ENCODE measurements around the gene TAPT1. TPM values are rescaled to one million over a fixed set of nuclear protein-coding genes. Genes with fewer than 3 reads are reported as not detected.

Gene TAPT1
- total and polyA plus RNA-seq, 7 donors, result 6.0 to 43.8 (median 29.4) TPM

DNA sequence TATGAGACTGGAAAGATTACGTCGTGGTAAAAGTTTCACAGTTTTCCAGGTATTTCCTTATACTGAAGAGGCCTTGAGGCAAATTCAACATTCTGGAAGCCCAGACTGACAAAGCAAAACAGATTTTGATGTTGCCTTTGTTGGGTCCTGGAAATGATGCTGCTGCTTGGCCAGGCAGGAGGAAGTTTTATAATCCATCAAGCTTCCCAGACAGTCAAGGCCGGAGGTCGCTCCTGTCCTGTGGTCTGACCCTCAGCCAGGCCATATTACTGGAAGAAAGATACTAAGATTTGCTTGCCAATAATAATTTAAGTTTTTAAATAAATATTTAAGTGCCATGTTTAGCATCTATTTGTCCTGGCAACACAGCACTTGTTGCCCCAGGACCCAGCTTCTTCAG lies 63.4 kb downstream of the TAPT1 start:
- no peaks in the 10 kb centered on the region for H3K9me3 ChIP-seq
- no peak overlapping the region for H3K4me3 ChIP-seq
- H3K27ac ChIP-seq, result no peak overlapping the region
- WGBS, 2 donors, result 91% methylated on average over 4 of the region's 4 CpGs
- intact Hi-C loops (cut with DNase I), result no loop called here
- no peaks in the 10 kb centered on the region for H3K27me3 ChIP-seq
- no peak for TF ChIP-seq POLR2AphosphoS5 (IDR thresholded peaks at IDR 0.05)
- no peak for TF ChIP-seq EP300 (IDR thresholded peaks at IDR 0.05)
- no peak for TF ChIP-seq POLR2A (IDR thresholded peaks at IDR 0.05)
- TF ChIP-seq, protein P1, sequence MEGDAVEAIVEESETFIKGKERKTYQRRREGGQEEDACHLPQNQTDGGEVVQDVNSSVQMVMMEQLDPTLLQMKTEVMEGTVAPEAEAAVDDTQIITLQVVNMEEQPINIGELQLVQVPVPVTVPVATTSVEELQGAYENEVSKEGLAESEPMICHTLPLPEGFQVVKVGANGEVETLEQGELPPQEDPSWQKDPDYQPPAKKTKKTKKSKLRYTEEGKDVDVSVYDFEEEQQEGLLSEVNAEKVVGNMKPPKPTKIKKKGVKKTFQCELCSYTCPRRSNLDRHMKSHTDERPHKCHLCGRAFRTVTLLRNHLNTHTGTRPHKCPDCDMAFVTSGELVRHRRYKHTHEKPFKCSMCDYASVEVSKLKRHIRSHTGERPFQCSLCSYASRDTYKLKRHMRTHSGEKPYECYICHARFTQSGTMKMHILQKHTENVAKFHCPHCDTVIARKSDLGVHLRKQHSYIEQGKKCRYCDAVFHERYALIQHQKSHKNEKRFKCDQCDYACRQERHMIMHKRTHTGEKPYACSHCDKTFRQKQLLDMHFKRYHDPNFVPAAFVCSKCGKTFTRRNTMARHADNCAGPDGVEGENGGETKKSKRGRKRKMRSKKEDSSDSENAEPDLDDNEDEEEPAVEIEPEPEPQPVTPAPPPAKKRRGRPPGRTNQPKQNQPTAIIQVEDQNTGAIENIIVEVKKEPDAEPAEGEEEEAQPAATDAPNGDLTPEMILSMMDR (IDR thresholded peaks at IDR 0.05), result no peak
- peaks cover 11 to 75% (median 24%) of the 10 kb centered on the region in 4 donors for H3K36me3 ChIP-seq
- no peak for DNase-seq
- peaks cover 0 to 6% (median 0%) of the 10 kb centered on the region in 4 donors for H3K4me1 ChIP-seq

DNA sequence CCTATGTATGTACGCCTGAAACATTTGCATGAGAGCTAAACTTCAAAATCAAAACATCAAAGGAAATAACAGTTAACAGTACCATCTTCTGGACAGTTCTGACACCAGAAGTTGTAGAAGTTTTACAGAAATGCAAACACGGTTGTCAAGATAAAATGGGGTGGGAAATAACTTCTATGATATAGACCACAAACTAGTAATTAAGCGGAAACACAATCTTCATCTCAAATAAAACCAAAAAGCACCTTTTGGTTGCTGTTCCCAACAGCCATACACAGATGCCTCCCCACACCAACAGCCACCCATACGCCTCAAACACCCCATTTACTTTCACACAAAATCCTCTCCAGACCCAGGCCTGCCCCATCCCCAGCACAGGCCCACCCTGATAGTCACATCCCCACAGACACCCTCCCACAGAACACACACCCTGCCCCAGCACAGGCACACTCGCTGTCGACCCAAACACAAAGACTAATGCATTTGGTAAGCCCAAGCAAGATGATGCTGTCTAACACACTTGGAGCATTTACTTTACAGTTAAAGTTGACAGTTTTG lies 64.3 kb downstream of the TAPT1 start:
- H3K36me3 ChIP-seq, result peaks cover 11 to 66% (median 22%) of the 10 kb centered on the region in 4 donors
- H3K4me1 ChIP-seq, result peaks cover 0 to 6% (median 0%) of the 10 kb centered on the region in 4 donors
- H3K27me3 ChIP-seq, result no peaks in the 10 kb centered on the region
- 45 to 67% methylated on average over 6 of the region's 6 CpGs for WGBS, 2 donors
- H3K4me3 ChIP-seq, result no peak overlapping the region
- no peak overlapping the region for H3K27ac ChIP-seq
- no peaks in the 10 kb centered on the region for H3K9me3 ChIP-seq
- DNase-seq, result no peak
- TF ChIP-seq, protein P1 (IDR thresholded peaks at IDR 0.05), result no peak
- TF ChIP-seq POLR2AphosphoS5 (IDR thresholded peaks at IDR 0.05) (no peak), POLR2A (IDR thresholded peaks at IDR 0.05) (no peak), EP300 (IDR thresholded peaks at IDR 0.05) (no peak)
- intact Hi-C loops (cut with DNase I), result no loop called here

DNA sequence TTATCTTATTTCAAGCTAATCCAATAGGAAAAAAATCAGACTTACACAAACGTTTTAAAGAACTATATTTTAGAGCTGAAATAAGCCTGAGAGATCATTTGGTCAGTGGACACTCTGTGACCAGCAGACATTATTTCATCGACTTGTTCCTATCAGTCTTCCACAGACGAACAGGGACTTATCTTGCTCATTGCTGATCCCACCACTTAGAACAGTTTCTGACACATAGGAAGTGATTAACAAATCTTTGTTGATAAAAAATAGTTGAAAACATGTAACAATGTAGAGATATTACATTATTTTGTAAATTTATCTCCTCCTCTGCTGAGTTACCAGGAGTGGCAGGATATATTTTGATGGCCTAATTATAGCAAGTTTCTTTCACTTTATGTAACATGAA lies 65.8 kb downstream of the TAPT1 start:
- no peak for DNase-seq
- Histone ChIP-seq H3K27me3 (no peaks in the 10 kb centered on the region), H3K4me3 (no peak overlapping the region), H3K4me1 (peaks cover 0 to 20% (median 12%) of the 10 kb centered on the region in 4 donors), H3K9me3 (no peaks in the 10 kb centered on the region), H3K27ac (no peak overlapping the region), H3K36me3 (peaks cover under 1 to 52% (median 10%) of the 10 kb centered on the region in 4 donors)
- TF ChIP-seq POLR2AphosphoS5 (IDR thresholded peaks at IDR 0.05) (no peak), POLR2A (IDR thresholded peaks at IDR 0.05) (no peak), EP300 (IDR thresholded peaks at IDR 0.05) (no peak)
- TF ChIP-seq, protein P1 (IDR thresholded peaks at IDR 0.05), result no peak
- intact Hi-C loops (cut with DNase I), result no loop called here
- WGBS, 2 donors, result 66 to 82% methylated on average over 3 of the region's 3 CpGs

DNA sequence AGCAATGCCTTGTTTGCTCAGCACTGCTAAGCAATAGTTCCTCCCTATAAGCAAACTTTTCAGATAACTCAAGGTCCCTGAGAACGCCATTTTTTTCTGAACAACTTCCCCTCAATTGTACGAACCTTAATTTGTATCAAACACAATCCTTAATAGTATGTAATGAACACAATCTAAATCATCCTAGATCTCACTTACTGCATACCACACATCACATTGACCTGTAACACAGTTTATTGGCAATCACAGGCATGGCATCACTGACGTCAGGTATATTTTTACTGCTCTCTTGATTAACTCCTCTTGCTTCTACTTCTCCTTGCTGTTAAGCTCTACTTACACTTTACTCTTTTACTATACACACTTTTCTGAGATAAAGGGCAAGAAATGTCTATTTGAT lies 67.0 kb downstream of the TAPT1 start:
- WGBS, 2 donors, result 20 to 72% methylated on average over 3 of the region's 3 CpGs
- no peaks in the 10 kb centered on the region for H3K9me3 ChIP-seq

More for the DNA sequence above, 67.0 kb downstream of the TAPT1 start:
- TF ChIP-seq POLR2A (IDR thresholded peaks at IDR 0.05), result no peak
- no peak for TF ChIP-seq POLR2AphosphoS5 (IDR thresholded peaks at IDR 0.05)
- TF ChIP-seq EP300 (IDR thresholded peaks at IDR 0.05), result no peak
- TF ChIP-seq, protein P1 (IDR thresholded peaks at IDR 0.05), result no peak
- Histone ChIP-seq H3K27ac (no peak overlapping the region), H3K36me3 (peaks cover 0 to 40% (median 5%) of the 10 kb centered on the region in 4 donors), H3K27me3 (no peaks in the 10 kb centered on the region), H3K4me1 (peaks cover 0 to 26% (median 12%) of the 10 kb centered on the region in 4 donors), H3K4me3 (no peak overlapping the region)
- DNase-seq, result no peak
- intact Hi-C loops (cut with DNase I), result no loop called here

All from sigmoid colon (tissue), 7 donors.